ENCODE measurements around the gene MRPL52. TPM values are rescaled to one million over a fixed set of nuclear protein-coding genes. Genes with fewer than 3 reads are reported as not detected.

Gene MRPL52
- total and polyA plus RNA-seq, 2 of the 13 experiments (the other 11 are each of a cell fraction or from before 2014, with no cell fraction given) = 118 to 329 TPM

DNA sequence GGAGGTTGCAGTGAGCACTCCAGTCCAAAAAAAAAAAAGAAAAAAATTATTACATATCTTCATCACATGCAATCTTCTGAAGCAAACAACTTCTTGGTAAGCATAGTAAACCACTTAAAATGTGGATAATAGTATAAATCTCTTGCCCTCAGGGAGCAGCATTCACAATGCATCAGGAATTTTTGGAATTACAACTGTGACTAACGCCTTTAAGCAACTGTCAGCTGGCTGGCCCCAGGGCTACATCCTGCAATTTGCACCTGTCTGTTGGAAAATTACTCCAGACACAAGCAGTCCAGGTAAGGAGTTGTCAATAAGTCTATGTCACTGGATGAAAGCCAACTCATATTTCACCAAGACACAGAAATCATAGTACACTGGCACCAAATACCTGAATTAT is 9.0 kb upstream of the MRPL52 start (continued):
- TF ChIP-seq, protein P1, sequence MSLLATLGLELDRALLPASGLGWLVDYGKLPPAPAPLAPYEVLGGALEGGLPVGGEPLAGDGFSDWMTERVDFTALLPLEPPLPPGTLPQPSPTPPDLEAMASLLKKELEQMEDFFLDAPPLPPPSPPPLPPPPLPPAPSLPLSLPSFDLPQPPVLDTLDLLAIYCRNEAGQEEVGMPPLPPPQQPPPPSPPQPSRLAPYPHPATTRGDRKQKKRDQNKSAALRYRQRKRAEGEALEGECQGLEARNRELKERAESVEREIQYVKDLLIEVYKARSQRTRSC (CRISPR knock-in tag; IDR thresholded peaks at IDR 0.05; ENCODE audit: low read depth) = no peak
- no peak for TF ChIP-seq IKZF4 (CRISPR knock-in tag; IDR thresholded peaks at IDR 0.05; ENCODE audit: borderline replicate concordance, low read depth, not compliant biosample characterization)
- TF ChIP-seq GFI1 (CRISPR knock-in tag; IDR thresholded peaks at IDR 0.05; ENCODE audit: borderline replicate concordance) = no peak
- no peak for TF ChIP-seq TBX2 (CRISPR knock-in tag; IDR thresholded peaks at IDR 0.05; ENCODE audit: borderline replicate concordance)
- no peak for TF ChIP-seq KLF15 (CRISPR knock-in tag; IDR thresholded peaks at IDR 0.05; ENCODE audit: borderline replicate concordance)
- no peak for TF ChIP-seq ZNF766 (CRISPR knock-in tag; IDR thresholded peaks at IDR 0.05; ENCODE audit: borderline replicate concordance)
- no peak for TF ChIP-seq ZNF562 (CRISPR knock-in tag; IDR thresholded peaks at IDR 0.05; ENCODE audit: borderline replicate concordance)
- TF ChIP-seq HINFP (CRISPR knock-in tag; IDR thresholded peaks at IDR 0.05; ENCODE audit: low read depth) = no peak
- TF ChIP-seq ZNF552 (CRISPR knock-in tag; IDR thresholded peaks at IDR 0.05; ENCODE audit: borderline replicate concordance) = no peak
- no peak for TF ChIP-seq ZMAT5 (CRISPR knock-in tag; IDR thresholded peaks at IDR 0.05; ENCODE audit: borderline replicate concordance, low read depth)
- TF ChIP-seq JUNB (CRISPR knock-in tag; IDR thresholded peaks at IDR 0.05; ENCODE audit: borderline replicate concordance) = no peak
- TF ChIP-seq FUBP1 (CRISPR knock-in tag; IDR thresholded peaks at IDR 0.05; ENCODE audit: borderline replicate concordance) = no peak
- TF ChIP-seq TOE1 (CRISPR knock-in tag; IDR thresholded peaks at IDR 0.05) = no peak
- TF ChIP-seq, protein P2, sequence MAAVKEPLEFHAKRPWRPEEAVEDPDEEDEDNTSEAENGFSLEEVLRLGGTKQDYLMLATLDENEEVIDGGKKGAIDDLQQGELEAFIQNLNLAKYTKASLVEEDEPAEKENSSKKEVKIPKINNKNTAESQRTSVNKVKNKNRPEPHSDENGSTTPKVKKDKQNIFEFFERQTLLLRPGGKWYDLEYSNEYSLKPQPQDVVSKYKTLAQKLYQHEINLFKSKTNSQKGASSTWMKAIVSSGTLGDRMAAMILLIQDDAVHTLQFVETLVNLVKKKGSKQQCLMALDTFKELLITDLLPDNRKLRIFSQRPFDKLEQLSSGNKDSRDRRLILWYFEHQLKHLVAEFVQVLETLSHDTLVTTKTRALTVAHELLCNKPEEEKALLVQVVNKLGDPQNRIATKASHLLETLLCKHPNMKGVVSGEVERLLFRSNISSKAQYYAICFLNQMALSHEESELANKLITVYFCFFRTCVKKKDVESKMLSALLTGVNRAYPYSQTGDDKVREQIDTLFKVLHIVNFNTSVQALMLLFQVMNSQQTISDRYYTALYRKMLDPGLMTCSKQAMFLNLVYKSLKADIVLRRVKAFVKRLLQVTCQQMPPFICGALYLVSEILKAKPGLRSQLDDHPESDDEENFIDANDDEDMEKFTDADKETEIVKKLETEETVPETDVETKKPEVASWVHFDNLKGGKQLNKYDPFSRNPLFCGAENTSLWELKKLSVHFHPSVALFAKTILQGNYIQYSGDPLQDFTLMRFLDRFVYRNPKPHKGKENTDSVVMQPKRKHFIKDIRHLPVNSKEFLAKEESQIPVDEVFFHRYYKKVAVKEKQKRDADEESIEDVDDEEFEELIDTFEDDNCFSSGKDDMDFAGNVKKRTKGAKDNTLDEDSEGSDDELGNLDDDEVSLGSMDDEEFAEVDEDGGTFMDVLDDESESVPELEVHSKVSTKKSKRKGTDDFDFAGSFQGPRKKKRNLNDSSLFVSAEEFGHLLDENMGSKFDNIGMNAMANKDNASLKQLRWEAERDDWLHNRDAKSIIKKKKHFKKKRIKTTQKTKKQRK (IDR thresholded peaks at IDR 0.05; ENCODE audit: low read length) = no peak
- TF ChIP-seq, protein P3, sequence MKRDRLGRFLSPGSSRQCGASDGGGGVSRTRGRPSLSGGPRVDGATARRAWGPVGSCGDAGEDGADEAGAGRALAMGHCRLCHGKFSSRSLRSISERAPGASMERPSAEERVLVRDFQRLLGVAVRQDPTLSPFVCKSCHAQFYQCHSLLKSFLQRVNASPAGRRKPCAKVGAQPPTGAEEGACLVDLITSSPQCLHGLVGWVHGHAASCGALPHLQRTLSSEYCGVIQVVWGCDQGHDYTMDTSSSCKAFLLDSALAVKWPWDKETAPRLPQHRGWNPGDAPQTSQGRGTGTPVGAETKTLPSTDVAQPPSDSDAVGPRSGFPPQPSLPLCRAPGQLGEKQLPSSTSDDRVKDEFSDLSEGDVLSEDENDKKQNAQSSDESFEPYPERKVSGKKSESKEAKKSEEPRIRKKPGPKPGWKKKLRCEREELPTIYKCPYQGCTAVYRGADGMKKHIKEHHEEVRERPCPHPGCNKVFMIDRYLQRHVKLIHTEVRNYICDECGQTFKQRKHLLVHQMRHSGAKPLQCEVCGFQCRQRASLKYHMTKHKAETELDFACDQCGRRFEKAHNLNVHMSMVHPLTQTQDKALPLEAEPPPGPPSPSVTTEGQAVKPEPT (CRISPR knock-in tag; IDR thresholded peaks at IDR 0.05; ENCODE audit: low read depth) = no peak
- no peak for TF ChIP-seq TARDBP (CRISPR knock-in tag; IDR thresholded peaks at IDR 0.05)

Data from HepG2 (cell line).